ENCODE measurements around the gene SEL1L2.

DNA sequence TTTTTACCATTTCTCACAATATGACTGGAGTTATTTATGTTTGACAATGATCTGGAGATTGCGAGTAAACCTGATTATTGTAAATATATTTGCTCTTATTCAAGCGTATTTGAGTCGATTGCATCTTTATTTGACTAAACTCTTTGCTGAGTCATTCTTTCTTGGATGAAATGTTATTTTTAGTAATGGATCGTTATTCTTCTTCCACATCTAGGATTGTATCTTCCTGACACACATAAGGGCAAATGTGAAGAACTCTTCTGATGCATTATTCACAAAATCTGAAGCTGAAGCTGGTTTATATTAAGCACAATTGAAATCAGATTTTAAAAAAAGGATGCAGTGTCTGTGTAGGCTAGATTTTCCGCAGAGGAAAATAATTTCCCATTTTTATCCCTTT lies 68.2 kb downstream of the SEL1L2 start:
- TF ChIP-seq L3MBTL2 (conservative IDR thresholded peaks at IDR 0.05), result no peak
- no peak for TF ChIP-seq BHLHE40 (IDR thresholded peaks at IDR 0.05; ENCODE audit: borderline replicate concordance)
- TF ChIP-seq FOXM1 (IDR thresholded peaks at IDR 0.05; ENCODE audit: borderline replicate concordance), result no peak
- no peak for TF ChIP-seq SUZ12 (IDR thresholded peaks at IDR 0.05)
- TF ChIP-seq NFRKB (IDR thresholded peaks at IDR 0.05), result no peak
- no peak for TF ChIP-seq LEF1 (IDR thresholded peaks at IDR 0.05; ENCODE audit: borderline replicate concordance)
- TF ChIP-seq TARDBP (IDR thresholded peaks at IDR 0.05), result no peak
- TF ChIP-seq FOXK2 (IDR thresholded peaks at IDR 0.05), result no peak
- no peak for TF ChIP-seq ELF4 (IDR thresholded peaks at IDR 0.05)
- no peak for TF ChIP-seq ZNF384 (IDR thresholded peaks at IDR 0.05)
- TF ChIP-seq ARNT (IDR thresholded peaks at IDR 0.05), result no peak
- TF ChIP-seq SP1 (IDR thresholded peaks at IDR 0.05), result no peak
- TF ChIP-seq HDGF (IDR thresholded peaks at IDR 0.05; ENCODE audit: borderline replicate concordance), result no peak
- TF ChIP-seq, protein P1, sequence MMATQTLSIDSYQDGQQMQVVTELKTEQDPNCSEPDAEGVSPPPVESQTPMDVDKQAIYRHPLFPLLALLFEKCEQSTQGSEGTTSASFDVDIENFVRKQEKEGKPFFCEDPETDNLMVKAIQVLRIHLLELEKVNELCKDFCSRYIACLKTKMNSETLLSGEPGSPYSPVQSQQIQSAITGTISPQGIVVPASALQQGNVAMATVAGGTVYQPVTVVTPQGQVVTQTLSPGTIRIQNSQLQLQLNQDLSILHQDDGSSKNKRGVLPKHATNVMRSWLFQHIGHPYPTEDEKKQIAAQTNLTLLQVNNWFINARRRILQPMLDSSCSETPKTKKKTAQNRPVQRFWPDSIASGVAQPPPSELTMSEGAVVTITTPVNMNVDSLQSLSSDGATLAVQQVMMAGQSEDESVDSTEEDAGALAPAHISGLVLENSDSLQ (IDR thresholded peaks at IDR 0.05), result no peak
